ENCODE measurements around the gene EPGN.

EPGN gene

GRCh38 chr4:74311696-74312313 is 3.5 kb downstream of the EPGN start:
- DNase-seq (ENCODE audit: low read depth) = no peak

- DNase-seq (ENCODE audit: low read depth) = no peak
Observed at GRCh38 chr4:74314329-74314728, 6.1 kb downstream of the EPGN start.

- DNase-seq (ENCODE audit: low read depth) = no peak
Observed at GRCh38 chr4:74314944-74315343, 6.7 kb downstream of the EPGN start.

- no peak for DNase-seq (ENCODE audit: low read depth)
Observed at GRCh38 chr4:74315376-74315775, 7.1 kb downstream of the EPGN start.

- no peak for DNase-seq (ENCODE audit: low read depth)
Observed at GRCh38 chr4:74316397-74316796, 8.1 kb downstream of the EPGN start.

- DNase-seq (ENCODE audit: low read depth) = no peak
Observed at GRCh38 chr4:74317616-74318246, 9.5 kb downstream of the EPGN start.

- DNase-seq (ENCODE audit: low read depth) = no peak
Observed at GRCh38 chr4:74318276-74318675, 10.0 kb downstream of the EPGN start.

GRCh38 chr4:74319470-74319869 is 11.2 kb downstream of the EPGN start:
- no peak for DNase-seq (ENCODE audit: low read depth)

GRCh38 chr4:74320559-74321118 is 12.4 kb downstream of the EPGN start:
- no peak for DNase-seq (ENCODE audit: low read depth)

GRCh38 chr4:74322301-74322700 is 14.0 kb downstream of the EPGN start:
- no peak for DNase-seq (ENCODE audit: low read depth)

GRCh38 chr4:74323663-74324062 is 15.4 kb downstream of the EPGN start:
- DNase-seq (ENCODE audit: low read depth) = no peak

GRCh38 chr4:74324262-74324661 is 16.0 kb downstream of the EPGN start:
- DNase-seq (ENCODE audit: low read depth) = no peak

- DNase-seq (ENCODE audit: low read depth) = no peak
Observed at GRCh38 chr4:74325886-74326285, 17.6 kb downstream of the EPGN start.

- no peak for DNase-seq (ENCODE audit: low read depth)
Observed at GRCh38 chr4:74327762-74328161, 19.5 kb downstream of the EPGN start.

- no peak for DNase-seq (ENCODE audit: low read depth)
Observed at GRCh38 chr4:74328501-74328900, 20.2 kb downstream of the EPGN start.

GRCh38 chr4:74329307-74329706 is 21.0 kb downstream of the EPGN start:
- no peak for DNase-seq (ENCODE audit: low read depth)

- no peak for DNase-seq (ENCODE audit: low read depth)
Observed at GRCh38 chr4:74330295-74330750, 22.1 kb downstream of the EPGN start.

- DNase-seq (ENCODE audit: low read depth) = no peak
Observed at GRCh38 chr4:74331252-74331651, 23.0 kb downstream of the EPGN start.

- no peak for DNase-seq (ENCODE audit: low read depth)
Observed at GRCh38 chr4:74331944-74332343, 23.7 kb downstream of the EPGN start.

- no peak for DNase-seq (ENCODE audit: low read depth)
Observed at GRCh38 chr4:74334636-74335035, 26.4 kb downstream of the EPGN start.

GRCh38 chr4:74335341-74336021 is 27.2 kb downstream of the EPGN start:
- no peak for DNase-seq (ENCODE audit: low read depth)

GRCh38 chr4:74338792-74339333 is 30.6 kb downstream of the EPGN start:
- no peak for DNase-seq (ENCODE audit: low read depth)

GRCh38 chr4:74339501-74339900 is 31.2 kb downstream of the EPGN start:
- DNase-seq (ENCODE audit: low read depth) = no peak

Measured in activated gamma-delta T cell treated with anti-CD3 and anti-CD28 coated beads, Interleukin-2, amount 50 U/mL, for 16 hours (primary cell).